ENCODE data around the gene FAM229B. TPM values are rescaled to one million over a fixed set of nuclear protein-coding genes. Genes with fewer than 3 reads are reported as not detected.

The FAM229B gene, protein sequence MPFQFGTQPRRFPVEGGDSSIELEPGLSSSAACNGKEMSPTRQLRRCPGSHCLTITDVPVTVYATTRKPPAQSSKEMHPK
- total RNA-seq (2022) (1.9 and 2.0 TPM in 2 replicates), Bru-seq, nascent RNA (percentile 29 among the genes with signal in this experiment), BruChase-seq, experiment 1, labeled RNA remaining after a 2-hour chase (percentile 23 among the genes with signal in this experiment), BruChase-seq, experiment 2, labeled RNA remaining after a 6-hour chase (percentile 31 among the genes with signal in this experiment)
- long read RNA-seq, partial matches to known transcripts, result 0 of 4 reads
- long read RNA-seq, other reads (novel, unspliced or antisense), result 1 of 4 reads

DNA sequence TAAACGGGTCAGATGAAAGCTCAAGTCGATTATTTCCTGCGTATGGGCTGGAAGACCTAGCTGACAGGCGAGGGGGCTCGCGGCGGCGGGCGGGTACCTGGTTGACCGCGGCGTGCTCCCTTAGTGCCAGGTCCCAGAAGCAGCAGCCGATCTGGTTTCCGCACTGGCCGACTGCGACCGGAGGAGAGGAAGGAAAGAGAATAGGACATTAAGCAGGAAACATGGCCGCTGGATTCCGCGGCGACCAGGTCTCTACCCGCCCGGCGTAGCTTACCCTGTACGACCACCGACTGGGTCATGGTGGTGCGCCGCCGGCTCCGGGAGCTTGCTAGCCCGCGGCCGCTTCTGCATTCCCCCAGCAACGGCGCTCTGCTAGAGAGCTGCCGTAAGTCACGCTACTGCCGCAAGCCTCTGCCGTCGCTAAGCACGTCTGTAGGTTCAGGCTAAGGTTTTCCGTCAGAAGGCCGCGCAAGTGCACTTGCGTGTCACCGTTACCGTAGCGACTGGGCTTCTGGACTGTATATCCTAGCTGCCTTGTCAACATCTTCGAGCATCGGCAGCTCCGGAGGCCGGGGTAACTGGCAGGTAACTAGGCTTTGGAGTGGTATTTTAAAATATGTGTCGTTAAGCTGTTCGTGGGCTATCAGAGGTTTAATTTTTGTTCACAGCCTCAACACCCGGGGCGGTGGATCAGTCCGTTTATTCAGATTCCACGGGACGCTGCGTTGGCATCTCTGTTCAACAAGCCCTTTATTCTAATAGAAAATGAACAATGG is at the start of gene FAM229B, which contains the start of gene TUBE1:
Gene FAM229B, plus strand, starts transcription at position 456 of the 776 bp plus-strand sequence. CDS start 11,693 bp downstream, outside the sequence.
Gene TUBE1, minus strand, starts transcription at position 347 of the 776 bp plus-strand sequence. Its CDS starts 48 bp downstream, at position 299.
- Histone ChIP-seq H3K9me3 (no peaks in the 10 kb centered on the region), H3K27me3 (replicated peaks; ENCODE audit: control insufficient read depth, insufficient read depth, low read length) (no peaks in the 10 kb centered on the region; the same call in 1 of the 2 replicates), H3K4me3 (ENCODE audit: low read depth, low read length) (peak within 1 kb of the TSS; percentile 77), H3K36me3 (ENCODE audit: control insufficient read depth, insufficient read depth, low read length) (no peaks in the 10 kb centered on the region), H3K4me1 (peaks cover 3% of the 10 kb centered on the region; the same call in 1 of the 2 replicates)
- ChIA-PET POLR2A (interaction anchor here (0.6 to 0.8 kb wide), 5 partner anchors 29 to 604 kb away, joined by 3 to 6 read pairs (median 3); partner anchors contain the start of gene REV3L), CTCF (interaction anchor here (1.1 to 2.0 kb wide), 4 partner anchors 12 to 76 kb away, joined by 4 to 16 read pairs (median 8); no protein-coding TSS in a partner anchor)
- peak in 1 of 2 experiments; percentile 21 for TF ChIP-seq CTCF (IDR thresholded peaks at IDR 0.05; ENCODE audit: insufficient read depth in 1 of 2, low read depth in 1 of 2, low read length in 1 of 2, severe bottlenecking in 1 of 2, unreplicated experiment in 1 of 2)
- H3K36me3 Mint-ChIP-seq (ENCODE audit: insufficient read depth, unreplicated experiment), result peaks cover 6% of the 10 kb centered on the region
- H3K27me3 Mint-ChIP-seq (ENCODE audit: insufficient read depth, unreplicated experiment), result peaks cover 10% of the 10 kb centered on the region
- no peaks in the 10 kb centered on the region for H3K9me3 Mint-ChIP-seq (ENCODE audit: unreplicated experiment)
- H3K27ac Mint-ChIP-seq (ENCODE audit: unreplicated experiment), result no peak within 1 kb of the TSS
- H3K4me1 Mint-ChIP-seq (ENCODE audit: low read depth, unreplicated experiment), result peaks cover 6% of the 10 kb centered on the region
- peak; percentile 88 to 93 for DNase-seq
- no TSS peak for BruUV-seq (replicated peaks)
- intact Hi-C loops (cut with micrococcal nuclease; ENCODE audit: unreplicated experiment), result no loop called here
- H3K4me3 Mint-ChIP-seq (ENCODE audit: unreplicated experiment), result no peak within 1 kb of the TSS

- no TSS peak for BruUV-seq (replicated peaks)
- Mint-ChIP-seq H3K36me3 (ENCODE audit: insufficient read depth, unreplicated experiment) (no peaks in the 10 kb centered on the region), H3K27me3 (ENCODE audit: insufficient read depth, unreplicated experiment) (peaks cover 7% of the 10 kb centered on the region), H3K9me3 (ENCODE audit: unreplicated experiment) (no peaks in the 10 kb centered on the region), H3K4me1 (ENCODE audit: low read depth, unreplicated experiment) (no peaks in the 10 kb centered on the region), H3K4me3 (ENCODE audit: unreplicated experiment) (no peak overlapping the region), H3K27ac (ENCODE audit: unreplicated experiment) (no peak overlapping the region)
- Histone ChIP-seq H3K9me3 (no peaks in the 10 kb centered on the region), H3K4me1 (peaks cover 3% of the 10 kb centered on the region; the same call in 1 of the 2 replicates), H3K4me3 (ENCODE audit: low read depth, low read length) (no peak overlapping the region), H3K36me3 (ENCODE audit: control insufficient read depth, insufficient read depth, low read length) (no peaks in the 10 kb centered on the region), H3K27me3 (replicated peaks; ENCODE audit: control insufficient read depth, insufficient read depth, low read length) (no peaks in the 10 kb centered on the region)
- intact Hi-C loops (cut with micrococcal nuclease; ENCODE audit: unreplicated experiment), result no loop called here
- no peak for DNase-seq
- CTCF ChIA-PET, result no interaction called here
- no peak for TF ChIP-seq CTCF (IDR thresholded peaks at IDR 0.05; ENCODE audit: insufficient read depth in 1 of 2, low read depth in 1 of 2, low read length in 1 of 2, severe bottlenecking in 1 of 2, unreplicated experiment in 1 of 2)
- POLR2A ChIA-PET, result no interaction called here
Measured at GRCh38 chr6:112037783-112038216, 49.6 kb upstream of the FAM229B start.

DNA sequence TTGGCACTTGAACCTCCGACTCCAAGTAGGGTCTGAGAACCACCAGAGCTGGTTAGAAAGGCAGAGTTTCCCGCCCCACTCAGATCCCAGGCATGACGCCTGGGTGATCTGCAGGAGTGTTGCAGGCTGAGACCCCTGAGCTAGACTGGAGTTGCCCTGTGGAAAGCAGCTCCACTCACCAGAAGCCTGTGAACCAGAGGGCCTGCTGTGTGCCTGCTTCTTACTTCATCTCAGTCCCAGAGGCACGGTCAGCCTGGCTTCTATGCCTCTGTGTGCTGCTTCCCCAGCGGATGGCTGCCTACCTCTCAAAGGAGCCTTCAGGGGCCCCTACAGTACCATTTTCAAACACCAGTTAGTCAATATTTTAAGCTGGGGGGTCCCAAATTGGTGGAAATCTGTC is 49.1 kb upstream of the FAM229B start:
- no peak overlapping the region for H3K4me3 Mint-ChIP-seq (ENCODE audit: unreplicated experiment)
- no peak overlapping the region for H3K27ac Mint-ChIP-seq (ENCODE audit: unreplicated experiment)
- CTCF ChIA-PET, result no interaction called here
- TF ChIP-seq CTCF (IDR thresholded peaks at IDR 0.05; ENCODE audit: insufficient read depth in 1 of 2, low read depth in 1 of 2, low read length in 1 of 2, severe bottlenecking in 1 of 2, unreplicated experiment in 1 of 2), result no peak
- Histone ChIP-seq H3K9me3 (no peaks in the 10 kb centered on the region), H3K4me3 (ENCODE audit: low read depth, low read length) (no peak overlapping the region), H3K27me3 (replicated peaks; ENCODE audit: control insufficient read depth, insufficient read depth, low read length) (no peaks in the 10 kb centered on the region), H3K36me3 (ENCODE audit: control insufficient read depth, insufficient read depth, low read length) (no peaks in the 10 kb centered on the region), H3K4me1 (peaks cover 3% of the 10 kb centered on the region; the same call in 1 of the 2 replicates)
- H3K27me3 Mint-ChIP-seq (ENCODE audit: insufficient read depth, unreplicated experiment), result peaks cover 7% of the 10 kb centered on the region
- no peaks in the 10 kb centered on the region for H3K4me1 Mint-ChIP-seq (ENCODE audit: low read depth, unreplicated experiment)
- BruUV-seq (replicated peaks), result no TSS peak
- DNase-seq, result no peak
- POLR2A ChIA-PET, result no interaction called here
- H3K9me3 Mint-ChIP-seq (ENCODE audit: unreplicated experiment), result no peaks in the 10 kb centered on the region
- intact Hi-C loops (cut with micrococcal nuclease; ENCODE audit: unreplicated experiment), result no loop called here
- H3K36me3 Mint-ChIP-seq (ENCODE audit: insufficient read depth, unreplicated experiment), result no peaks in the 10 kb centered on the region
